Heart left ventricle (tissue), 13 donors: ENCODE measurements around the gene OPCML.

Source experiments
- CTCF ChIP-seq, 12 donors: fragments of 200-600 bp; sonication (generic) in 4 of 12; IDR thresholded peaks; one replicate each; pipeline versions ENCODE4 v1.5.0 to v1.8.0; 2018 to 2022; ENCODE audit warnings: antibody characterized with exemption in 12 of 12, mild to moderate bottlenecking in 5 of 12
- POLR2A ChIP-seq, 2 donors: fragments of 450-650 bp; IDR thresholded peaks; one replicate each; pipeline ENCODE4 v1.6.1; 2017; ENCODE audit warnings: antibody characterized with exemption in 2 of 2, mild to moderate bottlenecking in 2 of 2, moderate library complexity in 2 of 2
- donor health status: ischemic (EF 13 %, LVEDD 7.1; RV severe dilation, severe dysfunction).
- donor health status: DM: no; HTN: yes; CAD: no.
- donor health status: DM: no; HTN: no; CAD: no.
- donor health status: ischemic (EF 25% LVEDD 6.9; RV normal size, moderate dysfunction).
- donor health status: ischemic (EF 25% LVEDD 5.7; RV mildly dilated, moderate dysfunction).
- donor health status: ischemic (EF 35%, LVEDD 5.7; RV mildly dilated, moderate dysfunction).
- donor health status: nonischemic (EF 11% LVEDD 7.7; RV severe dilation, severe dysfunction).
- donor health status: DM: yes; HTN: yes; CAD: no.
- donor health status: PGD.
- donor health status: ischemic (EF 29% LVEDD 5.4; RV normal size, mild dysfunction).
- donor health status: nonischemic (EF 23%, LVEDD 6.1; RV moderate dilation, normal function).

DNA sequence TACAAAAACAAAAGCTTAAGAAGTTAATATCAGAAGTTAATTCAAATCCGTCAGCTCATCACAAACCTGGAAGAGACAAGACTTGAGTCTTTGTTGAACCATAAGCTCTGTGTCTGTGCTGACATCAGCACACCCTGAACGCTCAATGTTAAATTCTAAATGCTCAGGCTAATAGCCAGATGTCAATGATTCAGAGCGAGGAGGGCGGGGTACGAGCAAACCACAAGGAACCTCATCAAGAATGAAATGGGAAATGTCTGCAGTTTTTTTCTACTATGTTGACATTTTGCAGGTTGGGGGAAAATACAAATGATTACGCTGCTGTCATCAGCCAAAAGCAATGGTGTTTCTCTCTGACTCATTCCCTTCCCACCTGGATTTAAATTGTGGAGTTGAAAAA is 1104.7 kb downstream of the OPCML start:
- no peak for TF ChIP-seq CTCF (IDR thresholded peaks at IDR 0.05)
- no peak for TF ChIP-seq POLR2A (IDR thresholded peaks at IDR 0.05)
